ACC112 (cell line): ENCODE measurements around the gene ATP6V1G2.
"Not testable (repeated sequence)": the region's sequence is repeated elsewhere in the genome, so short reads cannot be mapped to it uniquely, and the experiment has no call there.

Source experiments
- H2AFZ ChIP-seq: fragments of 200-600 bp; sonication (generic); one replicate; pipeline ENCODE4 v1.6.0; 2017; ENCODE audit warnings: antibody characterized with exemption, low read length; ENCODE audit not compliant: unreplicated experiment
- H3K27ac ChIP-seq: fragments of 200-600 bp; sonication (generic); 2 replicates; pipeline ENCODE4 v1.5.1; 2014; ENCODE audit warnings: low read depth, mild to moderate bottlenecking, antibody characterized with exemption, low read length, moderate library complexity
- H3K27me3 ChIP-seq: fragments of 200-600 bp; sonication (generic); 2 replicates; pipeline ENCODE4 v1.6.1; 2014; ENCODE audit warnings: mild to moderate bottlenecking, antibody characterized with exemption, low read length, moderate library complexity, mixed read lengths; ENCODE audit not compliant: insufficient read depth
- H3K36me3 ChIP-seq: fragments of 200-600 bp; sonication (generic); 2 replicates; pipeline ENCODE4 v1.6.1; 2016; ENCODE audit warnings: mild to moderate bottlenecking, antibody characterized with exemption, low read length, moderate library complexity, mixed read lengths; ENCODE audit not compliant: insufficient read depth
- H3K4me1 ChIP-seq: fragments of 200-600 bp; sonication (generic); one replicate; pipeline ENCODE4 v1.6.1; 2016; ENCODE audit warnings: low read length, mixed read lengths; ENCODE audit not compliant: insufficient read depth, unreplicated experiment, control insufficient read depth
- H3K4me3 ChIP-seq: fragments of 200-600 bp; sonication (generic); 2 replicates; pipeline ENCODE4 v1.5.1; 2014; ENCODE audit warnings: mild to moderate bottlenecking, low read depth, low read length
- H3K79me2 ChIP-seq: fragments of 200-600 bp; sonication (generic); one replicate; pipeline ENCODE4 v1.6.0; 2016; ENCODE audit warnings: low read length; ENCODE audit not compliant: control insufficient read depth, unreplicated experiment, insufficient read depth

The ATP6V1G2 gene

DNA sequence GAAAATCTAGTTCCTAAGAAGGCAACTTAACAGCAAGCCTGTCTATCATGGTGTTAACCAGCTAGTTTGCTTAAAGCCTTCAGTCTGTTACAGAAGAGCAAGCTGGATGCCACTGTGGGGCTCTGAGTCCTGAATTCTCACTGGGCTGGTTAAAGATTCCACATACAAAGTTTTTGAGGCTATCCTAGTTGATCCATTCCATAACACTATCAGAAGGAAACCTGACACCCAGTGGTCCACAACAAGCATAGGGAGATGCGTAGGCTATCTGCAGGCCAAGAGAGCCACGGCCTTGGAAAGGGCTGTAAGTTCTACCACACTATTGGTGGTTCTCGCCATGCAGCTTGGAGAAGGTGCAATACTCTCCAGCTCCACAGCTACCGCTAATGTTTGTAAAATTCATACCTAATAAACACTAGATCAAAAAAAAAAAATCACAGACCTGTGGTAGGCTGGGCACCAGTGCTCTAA is 18.1 kb downstream of the ATP6V1G2 start:
- H3K36me3 ChIP-seq, result peaks cover 13% of the 10 kb centered on the region; the same call in 1 of the 2 replicates
- peaks cover 4% of the 10 kb centered on the region for H3K79me2 ChIP-seq
- 0 out of 2 replicates have a peak overlapping the region, but pooled peaks have one; percentile 28 for H3K27ac ChIP-seq
- H3K27me3 ChIP-seq, result no peaks in the 10 kb centered on the region
- no peak overlapping the region for H3K4me3 ChIP-seq
- no peak overlapping the region for H2AFZ ChIP-seq
- peaks cover 22% of the 10 kb centered on the region for H3K4me1 ChIP-seq

DNA sequence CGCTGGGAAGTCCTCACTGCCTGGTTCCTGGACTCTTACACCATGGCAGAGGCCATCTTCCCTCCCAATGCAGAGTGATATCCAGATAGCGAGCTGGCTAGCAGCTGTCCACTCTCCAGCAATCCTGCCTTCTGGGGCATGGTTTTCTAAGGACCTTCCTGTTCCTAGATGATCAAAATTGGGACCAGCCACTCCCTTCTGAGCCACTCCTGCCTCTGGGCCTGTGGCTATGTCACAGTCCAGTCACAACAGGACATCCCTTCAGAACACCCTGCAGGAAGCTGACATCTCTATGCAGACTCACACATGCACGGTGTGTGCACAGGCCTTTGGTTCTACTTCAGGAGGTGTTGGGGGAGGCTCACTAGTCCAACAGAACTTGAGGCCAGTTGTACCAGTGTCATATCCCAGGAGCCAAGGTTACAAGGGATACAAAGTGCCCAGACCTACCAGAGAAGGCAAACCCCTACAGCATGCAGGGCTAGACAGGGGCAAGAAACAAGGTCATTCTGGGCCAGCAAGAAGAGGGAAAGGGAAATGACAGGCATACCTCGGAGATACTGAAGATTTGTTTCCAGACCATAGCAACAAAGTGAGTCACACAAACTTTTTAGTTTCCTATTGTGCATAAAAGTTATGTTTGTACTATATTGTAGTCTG is 20.3 kb downstream of the ATP6V1G2 start:
- Histone ChIP-seq H3K4me3 (no peak overlapping the region), H3K36me3 (peaks cover 3% of the 10 kb centered on the region; the same call in 1 of the 2 replicates), H3K27me3 (no peaks in the 10 kb centered on the region), H3K79me2 (no peaks in the 10 kb centered on the region), H3K4me1 (peaks cover 22% of the 10 kb centered on the region), H3K27ac (peak overlapping the region; percentile 83), H2AFZ (peak overlapping the region; percentile 5)

DNA sequence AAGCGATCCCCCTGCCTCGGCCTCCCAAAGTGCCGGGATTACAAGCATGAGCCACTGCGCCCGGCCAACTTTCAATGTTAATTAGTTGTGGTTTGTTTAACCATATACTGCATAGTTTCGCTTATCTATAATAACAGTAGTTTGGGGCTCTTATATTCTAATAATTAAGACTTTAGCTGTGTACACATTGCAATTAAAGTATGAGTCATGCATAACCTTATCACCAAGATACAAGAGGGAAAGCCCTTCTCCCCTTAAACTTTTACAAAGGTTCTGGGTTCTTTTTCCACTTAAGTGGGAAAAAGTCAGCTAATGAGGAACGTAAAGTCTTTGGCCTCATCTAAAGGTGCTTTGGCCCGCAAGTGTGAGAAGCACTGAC is 20.9 kb downstream of the ATP6V1G2 start:
- Histone ChIP-seq H2AFZ (peak overlapping the region; percentile 5), H3K27ac (peak overlapping the region; percentile 83), H3K36me3 (no peaks in the 10 kb centered on the region), H3K27me3 (no peaks in the 10 kb centered on the region), H3K4me1 (peaks cover 22% of the 10 kb centered on the region), H3K79me2 (no peaks in the 10 kb centered on the region), H3K4me3 (no peak overlapping the region)

DNA sequence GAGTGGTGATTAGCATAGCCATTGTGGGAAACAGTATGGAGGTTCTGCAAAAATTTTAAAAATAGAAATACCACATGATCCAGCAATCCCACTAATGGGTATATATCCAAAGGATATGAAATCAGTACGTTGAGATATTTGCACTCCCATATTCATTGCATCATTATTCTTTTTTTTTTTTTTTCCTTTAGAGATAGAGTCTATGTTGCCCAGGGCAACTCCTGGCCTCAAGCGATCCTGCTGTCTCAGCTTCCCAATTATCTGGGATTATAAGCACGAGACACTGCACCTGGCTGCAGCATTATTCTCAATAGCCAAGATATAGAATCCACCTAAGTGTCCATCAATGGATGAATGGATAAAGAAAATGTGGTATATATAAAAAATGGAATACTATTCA is 24.6 kb downstream of the ATP6V1G2 start:
- Histone ChIP-seq H3K27me3 (no peaks in the 10 kb centered on the region), H3K79me2 (no peaks in the 10 kb centered on the region), H3K27ac (no peak overlapping the region), H3K4me3 (no peak overlapping the region), H3K4me1 (peaks cover 20% of the 10 kb centered on the region), H2AFZ (no peak overlapping the region), H3K36me3 (no peaks in the 10 kb centered on the region)

GRCh38 chr6:31513456-31514165 is 32.8 kb downstream of the ATP6V1G2 start:
- H3K27ac ChIP-seq, result peak overlapping the region; percentile 15; the same call in 1 of the 2 replicates
- peaks cover 25% of the 10 kb centered on the region for H3K4me1 ChIP-seq
- H3K27me3 ChIP-seq, result no peaks in the 10 kb centered on the region
- H3K36me3 ChIP-seq, result peaks cover 9% of the 10 kb centered on the region; the same call in 1 of the 2 replicates
- H3K4me3 ChIP-seq, result no peak overlapping the region
- H2AFZ ChIP-seq, result no peak overlapping the region
- no peaks in the 10 kb centered on the region for H3K79me2 ChIP-seq

DNA sequence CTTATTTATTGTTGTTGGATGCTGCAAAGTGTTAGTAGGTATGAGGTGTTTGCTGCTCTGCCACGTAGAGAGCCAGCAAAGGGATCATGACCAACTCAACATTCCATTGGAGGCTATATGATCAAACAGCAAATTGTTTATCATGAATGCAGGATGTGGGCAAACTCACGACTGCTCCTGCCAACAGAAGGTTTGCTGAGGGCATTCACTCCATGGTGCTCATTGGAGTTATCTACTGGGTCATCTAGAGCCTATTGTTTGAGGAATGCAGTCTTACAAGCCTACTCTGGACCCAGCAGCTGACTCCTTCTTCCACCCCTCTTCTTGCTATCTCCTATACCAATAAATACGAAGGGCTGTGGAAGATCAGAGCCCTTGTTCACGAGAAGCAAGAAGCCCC is 36.4 kb downstream of the ATP6V1G2 start:
- peaks cover 13% of the 10 kb centered on the region; the same call in 1 of the 2 replicates for H3K36me3 ChIP-seq
- H3K27me3 ChIP-seq, result no peaks in the 10 kb centered on the region
- no peak overlapping the region for H2AFZ ChIP-seq
- peaks cover 12% of the 10 kb centered on the region for H3K4me1 ChIP-seq
- no peak overlapping the region for H3K27ac ChIP-seq
- no peak overlapping the region for H3K4me3 ChIP-seq
- peaks cover 8% of the 10 kb centered on the region for H3K79me2 ChIP-seq

DNA sequence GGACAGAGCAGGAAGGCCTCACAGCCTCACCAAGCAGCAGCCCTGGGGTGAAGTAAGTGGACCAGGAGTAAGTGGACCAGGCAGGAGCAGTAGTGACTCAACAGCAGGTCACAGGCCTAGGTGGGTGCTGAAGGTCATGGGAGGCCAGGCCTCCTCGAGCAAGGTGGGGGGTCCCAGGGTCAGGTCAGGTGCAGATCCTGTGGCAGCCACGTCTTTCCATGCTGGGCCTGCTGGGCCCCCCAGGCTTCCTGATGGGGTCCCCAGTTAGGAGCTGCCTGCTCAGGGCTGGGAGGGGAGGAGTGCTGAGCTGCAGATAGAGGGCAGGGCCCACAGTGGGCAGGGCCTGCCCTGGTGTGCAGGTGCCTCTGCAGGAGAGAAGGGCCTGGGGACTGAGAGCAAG is 37.4 kb downstream of the ATP6V1G2 start:
- H3K4me1 ChIP-seq, result peaks cover 12% of the 10 kb centered on the region
- H3K27me3 ChIP-seq, H2AFZ ChIP-seq, H3K27ac ChIP-seq, H3K4me3 ChIP-seq: not testable (repeated sequence)
- peaks cover 13% of the 10 kb centered on the region; the same call in 1 of the 2 replicates for H3K36me3 ChIP-seq
- peaks cover 15% of the 10 kb centered on the region for H3K79me2 ChIP-seq

GRCh38 chr6:31502586-31502985 is 43.8 kb downstream of the ATP6V1G2 start:
- no peak overlapping the region for H2AFZ ChIP-seq
- 0 out of 2 replicates have a peak, but pooled peaks cover 5% of the 10 kb centered on the region for H3K36me3 ChIP-seq
- no peak overlapping the region for H3K27ac ChIP-seq
- H3K27me3 ChIP-seq, result no peaks in the 10 kb centered on the region
- peaks cover 10% of the 10 kb centered on the region for H3K4me1 ChIP-seq
- H3K79me2 ChIP-seq, result peaks cover 67% of the 10 kb centered on the region
- no peak overlapping the region for H3K4me3 ChIP-seq

- not testable (repeated sequence) for H2AFZ ChIP-seq, H3K27ac ChIP-seq, H3K36me3 ChIP-seq, H3K4me3 ChIP-seq, H3K27me3 ChIP-seq
- H3K4me1 ChIP-seq, result peaks cover 23% of the 10 kb centered on the region
- peaks cover 72% of the 10 kb centered on the region for H3K79me2 ChIP-seq
Measured at GRCh38 chr6:31499648-31500047, 46.8 kb downstream of the ATP6V1G2 start.

DNA sequence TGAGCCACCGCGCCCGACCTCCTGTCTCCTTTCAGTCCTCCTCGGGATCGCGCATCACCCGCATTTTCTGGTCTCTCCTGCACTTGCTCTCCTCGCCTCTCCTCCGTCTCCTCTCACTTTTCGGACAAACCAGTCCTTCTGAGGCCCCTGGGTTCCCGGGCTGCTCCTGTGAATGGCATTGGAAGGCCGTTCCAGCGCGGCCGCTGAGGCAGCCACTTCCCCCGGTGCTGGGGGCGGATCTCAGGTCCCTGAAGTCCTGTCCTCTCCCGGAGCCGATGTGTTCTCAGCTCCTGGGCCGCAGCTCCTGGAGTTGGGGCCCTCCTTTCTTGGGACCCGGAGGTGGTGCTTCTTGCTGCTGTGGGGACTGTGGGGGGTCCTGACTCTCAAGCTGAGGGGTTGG is 47.7 kb downstream of the ATP6V1G2 start:
- H2AFZ ChIP-seq, result no peak overlapping the region
- peaks cover 66% of the 10 kb centered on the region for H3K79me2 ChIP-seq
- H3K4me3 ChIP-seq, result peak overlapping the region; percentile 77

More for the DNA sequence above, 47.7 kb downstream of the ATP6V1G2 start:
- peaks cover 23% of the 10 kb centered on the region for H3K4me1 ChIP-seq
- H3K27me3 ChIP-seq, result no peaks in the 10 kb centered on the region
- H3K27ac ChIP-seq, result no peak overlapping the region
- H3K36me3 ChIP-seq, result no peaks in the 10 kb centered on the region
